IPS-18c (cell line): ENCODE results near the gene DBX1.

Experiments used
- H3K4me3 ChIP-seq: 2 replicates; pipeline ENCODE4 v1.7.0; 2013; ENCODE audit warnings: low read depth, mild to moderate bottlenecking, low read length, moderate library complexity; ENCODE audit not compliant: insufficient read depth
- H3K9me3 ChIP-seq: one replicate; pipeline ENCODE4 v1.6.1; 2013; ENCODE audit warnings: mild to moderate bottlenecking, low read length, moderate library complexity; ENCODE audit not compliant: control insufficient read depth, insufficient read depth

The DBX1 gene

DNA sequence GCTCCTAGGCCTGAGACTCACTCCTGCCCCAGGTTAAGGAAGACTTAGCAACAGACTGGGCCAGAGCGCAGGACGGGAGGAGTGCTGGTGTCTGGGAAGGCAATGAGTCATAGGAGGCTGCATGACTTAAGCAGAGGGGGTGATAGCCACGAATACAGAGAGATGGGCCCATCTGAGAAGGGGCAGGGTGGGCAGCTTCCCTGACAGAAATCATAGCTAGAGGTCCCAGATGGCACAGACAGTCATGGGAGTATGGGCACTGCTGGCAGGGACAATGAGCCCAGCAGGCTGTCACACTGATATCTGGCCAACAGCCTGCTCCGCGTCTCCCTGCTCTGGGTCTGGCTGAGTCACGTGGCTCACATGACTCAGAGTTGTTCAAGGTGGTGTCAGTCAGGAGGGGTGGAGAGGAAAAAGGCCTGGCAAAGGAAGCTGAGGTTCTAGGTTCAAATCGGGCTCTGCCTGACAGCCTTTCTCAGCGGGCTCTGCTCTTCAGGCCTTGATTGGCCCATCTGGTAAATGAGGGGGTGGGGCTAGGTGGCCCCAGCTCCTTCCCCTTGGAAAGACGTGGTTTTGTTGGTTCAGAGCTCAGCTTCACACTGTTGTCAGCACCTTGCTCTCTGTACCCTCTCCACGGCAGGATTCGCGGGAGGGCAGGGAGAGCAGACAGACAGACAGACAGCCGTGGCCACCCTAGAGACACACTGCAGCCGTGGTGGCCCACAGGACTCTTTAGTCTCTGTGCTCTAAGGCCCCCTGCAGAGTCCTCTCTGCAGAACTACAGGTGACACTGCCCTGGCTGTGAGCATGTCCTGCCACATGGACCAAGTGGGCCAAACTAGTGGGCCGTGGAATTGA, 47.8 kb downstream of the DBX1 start:
- Histone ChIP-seq H3K9me3 (no peaks in the 10 kb centered on the region), H3K4me3 (no peak overlapping the region)

- H3K4me3 ChIP-seq: no peak overlapping the region
- no peaks in the 10 kb centered on the region for H3K9me3 ChIP-seq
Measured at GRCh38 chr11:20111871-20112270, 48.4 kb downstream of the DBX1 start.

DNA sequence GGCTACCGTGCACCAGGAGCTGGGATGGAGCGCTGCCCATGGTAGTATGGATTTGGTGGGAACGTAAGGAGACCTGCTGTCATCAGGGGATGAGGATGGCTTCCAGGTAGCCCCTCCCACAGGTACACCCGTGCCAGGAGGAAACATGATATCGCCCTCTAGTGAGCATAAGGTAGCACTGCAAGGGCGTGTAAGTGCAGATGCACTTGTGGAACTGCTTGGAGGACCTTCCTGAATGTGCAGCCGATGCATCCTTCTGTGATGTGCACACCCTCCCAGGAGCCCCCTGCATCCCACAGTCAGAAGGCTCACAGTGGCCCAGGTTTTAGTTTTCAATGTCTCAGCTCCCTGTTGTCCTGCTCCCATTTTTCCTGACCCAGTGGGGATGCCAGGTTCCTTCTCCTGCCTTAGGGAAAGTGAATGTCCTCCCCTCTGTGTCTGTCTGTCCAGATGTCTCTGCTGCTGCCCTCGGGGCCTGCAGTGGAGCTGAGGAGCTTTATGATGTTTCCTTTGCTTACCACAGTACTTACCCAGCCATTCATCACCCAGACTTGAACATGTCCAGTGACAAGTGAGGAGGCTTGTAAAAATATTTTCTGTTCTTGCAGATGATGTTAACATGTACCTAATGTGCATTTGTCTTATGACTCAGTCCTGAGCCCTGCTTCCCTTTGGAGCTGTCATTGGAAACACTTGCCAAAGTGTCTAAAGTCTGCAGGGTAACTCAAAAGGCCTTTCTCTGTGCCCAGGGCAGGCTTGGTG, 49.2 kb downstream of the DBX1 start:
- Histone ChIP-seq H3K4me3 (no peak overlapping the region), H3K9me3 (no peaks in the 10 kb centered on the region)

GRCh38 chr11:20109731-20110445, 50.4 kb downstream of the DBX1 start:
- H3K4me3 ChIP-seq: no peak overlapping the region
- no peaks in the 10 kb centered on the region for H3K9me3 ChIP-seq
